Endometrium (tissue), 2 donors: ENCODE results near the gene SLC19A1.
"Not testable (repeated sequence)": the region's sequence is repeated elsewhere in the genome, so short reads cannot be mapped to it uniquely, and the experiment has no call there.

ENCODE experiments used
- FAIRE-seq: peaks from 2 replicates; lab custom pipeline; 2012; peaks lifted over from hg19 to GRCh38; lab: Jason Lieb, UNC
- donor health status: control.
- donor health status: control.

The SLC19A1 gene

GRCh38 chr21:45505416-45506021, 36.7 kb downstream of the SLC19A1 start:
- no peak for FAIRE-seq

GRCh38 chr21:45504516-45505415, 37.5 kb downstream of the SLC19A1 start:
- no peak for FAIRE-seq

GRCh38 chr21:45504021-45504515, 38.2 kb downstream of the SLC19A1 start:
- FAIRE-seq = no peak

GRCh38 chr21:45503226-45503625, 39.0 kb downstream of the SLC19A1 start:
- FAIRE-seq = not testable (repeated sequence)

GRCh38 chr21:45502600-45502999, 39.6 kb downstream of the SLC19A1 start:
- FAIRE-seq = no peak

- FAIRE-seq = no peak
These were observed 40.3 kb downstream of the SLC19A1 start for GRCh38 chr21:45502006-45502345.

- FAIRE-seq = not testable (repeated sequence)
These were observed 40.9 kb downstream of the SLC19A1 start for GRCh38 chr21:45501081-45502005.

GRCh38 chr21:45499970-45500577, 42.2 kb downstream of the SLC19A1 start:
- FAIRE-seq = no peak

GRCh38 chr21:45499201-45499750, 43.0 kb downstream of the SLC19A1 start:
- no peak for FAIRE-seq

- FAIRE-seq = no peak
These were observed 43.6 kb downstream of the SLC19A1 start for GRCh38 chr21:45498646-45499000.

GRCh38 chr21:45497846-45498645, 44.2 kb downstream of the SLC19A1 start:
- FAIRE-seq = no peak

- no peak for FAIRE-seq
These were observed 45.0 kb downstream of the SLC19A1 start for GRCh38 chr21:45496968-45497845.

- FAIRE-seq = no peak
These were observed 45.9 kb downstream of the SLC19A1 start for GRCh38 chr21:45496151-45496967.

- no peak for FAIRE-seq
These were observed 47.2 kb downstream of the SLC19A1 start for GRCh38 chr21:45494851-45495680.

- no peak for FAIRE-seq
These were observed 47.9 kb downstream of the SLC19A1 start for GRCh38 chr21:45494135-45494850.

GRCh38 chr21:45493401-45494001, 48.7 kb downstream of the SLC19A1 start:
- no peak for FAIRE-seq

- FAIRE-seq = no peak
These were observed 49.5 kb downstream of the SLC19A1 start for GRCh38 chr21:45492765-45493164.
